H9 (cell line): ENCODE data around the gene PUM2. TPM values are rescaled to one million over a fixed set of nuclear protein-coding genes. Genes with fewer than 3 reads are reported as not detected.

Experiments
- DNase-seq: peaks from one replicate; pipeline ENCODE4 v3.0.0-alpha.2; 2017
- H2AFZ ChIP-seq: one replicate; pipeline ENCODE4 v1.6.1; 2013; ENCODE audit warnings: mild to moderate bottlenecking, low read length, control low read depth, moderate library complexity
- H2AK5ac ChIP-seq: 2 replicates; pipeline ENCODE4 v1.6.1; 2013; ENCODE audit warnings: low read length, control low read depth, mixed read lengths; ENCODE audit not compliant: insufficient read length
- H2BK120ac ChIP-seq: one replicate; pipeline ENCODE4 v1.6.1; 2013; ENCODE audit warnings: low read depth, mild to moderate bottlenecking, low read length, control low read depth, inconsistent platforms; ENCODE audit not compliant: poor library complexity, severe bottlenecking
- H2BK12ac ChIP-seq: 2 replicates; pipeline ENCODE4 v1.6.1; 2013; ENCODE audit warnings: low read length, control low read depth, mixed read lengths, low read depth; ENCODE audit not compliant: insufficient read length
- H2BK15ac ChIP-seq: 2 replicates; pipeline ENCODE4 v1.6.1; 2013; ENCODE audit warnings: low read depth, low read length, control low read depth
- H2BK20ac ChIP-seq: one replicate; pipeline ENCODE4 v1.6.1; 2013; ENCODE audit warnings: low read depth, mild to moderate bottlenecking, low read length, control low read depth, inconsistent platforms; ENCODE audit not compliant: poor library complexity, severe bottlenecking
- H2BK5ac ChIP-seq: 2 replicates; pipeline ENCODE4 v1.6.1; 2013; ENCODE audit warnings: low read length, control low read depth, mixed read lengths; ENCODE audit not compliant: insufficient read length
- H3K14ac ChIP-seq: 2 replicates; pipeline ENCODE4 v1.6.1; 2013; ENCODE audit warnings: low read length, control low read depth; ENCODE audit not compliant: insufficient read depth
- H3K18ac ChIP-seq: 2 replicates; pipeline ENCODE4 v1.6.1; 2013; ENCODE audit warnings: low read depth, mild to moderate bottlenecking, mixed read lengths, low read length, control low read depth; ENCODE audit not compliant: insufficient read length
- H3K23ac ChIP-seq: 2 replicates; pipeline ENCODE4 v1.6.1; 2013; ENCODE audit warnings: low read length, control low read depth, mixed read lengths, low read depth; ENCODE audit not compliant: insufficient read length
- H3K23me2 ChIP-seq: 2 replicates; pipeline ENCODE4 v1.6.1; 2013; ENCODE audit warnings: low read depth, mild to moderate bottlenecking, mixed read lengths, low read length, control low read depth; ENCODE audit not compliant: insufficient read length, poor library complexity, severe bottlenecking
- H3K27ac ChIP-seq: 2 replicates; pipeline ENCODE4 v1.5.1; 2013; ENCODE audit warnings: low read length, control low read depth, mixed read lengths, low read depth; ENCODE audit not compliant: insufficient read length
- H3K27me3 ChIP-seq: 2 replicates; pipeline ENCODE4 v1.6.1; 2013; ENCODE audit warnings: low read length, control low read depth, inconsistent platforms; ENCODE audit not compliant: insufficient read depth
- H3K4ac ChIP-seq: 2 replicates; pipeline ENCODE4 v1.6.1; 2013; ENCODE audit warnings: low read depth, mild to moderate bottlenecking, control low read depth, inconsistent platforms, low read length, moderate library complexity
- H3K4me1 ChIP-seq: 2 replicates; pipeline ENCODE4 v1.6.1; 2013; ENCODE audit warnings: low read length, control low read depth, inconsistent platforms; ENCODE audit not compliant: insufficient read depth
- H3K4me2 ChIP-seq: 2 replicates; pipeline ENCODE4 v1.6.1; 2013; ENCODE audit warnings: low read length, control low read depth, mixed read lengths; ENCODE audit not compliant: insufficient read length, insufficient read depth
- H3K56ac ChIP-seq: 2 replicates; pipeline ENCODE4 v1.6.1; 2013; ENCODE audit warnings: low read depth, mild to moderate bottlenecking, mixed read lengths, low read length, control low read depth; ENCODE audit not compliant: insufficient read length
- H3K79me1 ChIP-seq: 2 replicates; pipeline ENCODE4 v1.6.1; 2013; ENCODE audit warnings: low read depth, mild to moderate bottlenecking, moderate library complexity, low read length, control low read depth, inconsistent platforms; ENCODE audit not compliant: insufficient read depth, poor library complexity, severe bottlenecking
- H3K79me2 ChIP-seq: 2 replicates; pipeline ENCODE4 v1.6.1; 2013; ENCODE audit warnings: low read length, control low read depth, inconsistent platforms; ENCODE audit not compliant: insufficient read depth
- H3K9ac ChIP-seq: 2 replicates; pipeline ENCODE4 v1.6.1; 2013; ENCODE audit warnings: low read length, control low read depth, mixed read lengths; ENCODE audit not compliant: insufficient read length; ENCODE audit errors: extremely low read depth
- H3K9me3 ChIP-seq: one replicate; pipeline ENCODE4 v1.6.1; 2013; ENCODE audit warnings: low read depth, low read length, inconsistent platforms; ENCODE audit not compliant: control insufficient read depth
- H3T11ph ChIP-seq: one replicate; pipeline ENCODE4 v1.6.1; 2013; ENCODE audit warnings: mild to moderate bottlenecking, low read length, control low read depth, inconsistent platforms
- H4K20me1 ChIP-seq: one replicate; pipeline ENCODE4 v1.6.1; 2013; ENCODE audit not compliant: control insufficient read depth, insufficient read length, insufficient read depth
- H4K5ac ChIP-seq: 2 replicates; pipeline ENCODE4 v1.6.1; 2013; ENCODE audit warnings: low read depth, mild to moderate bottlenecking, mixed read lengths, low read length, control low read depth; ENCODE audit not compliant: insufficient read length
- H4K8ac ChIP-seq: replicated peaks from 2 replicates; pipeline ENCODE4 v1.6.1; 2013; ENCODE audit warnings: low read length, control low read depth, mixed read lengths, low read depth; ENCODE audit not compliant: insufficient read length
- H4K91ac ChIP-seq: 2 replicates; pipeline ENCODE4 v1.6.1; 2013; ENCODE audit warnings: low read depth, mild to moderate bottlenecking, moderate library complexity, mixed read lengths, low read length, control low read depth; ENCODE audit not compliant: insufficient read length
- H3K27ac Mint-ChIP-seq, 3 experiments: 2 replicates in 2 of 3; 3 replicates in 1 of 3; pipeline ENCODE4 v1.8.0; 2020 to 2021; ENCODE audit warnings: mixed read lengths in 3 of 3, mild to moderate bottlenecking in 1 of 3, moderate library complexity in 1 of 3
- H3K27me3 Mint-ChIP-seq: 2 replicates; pipeline ENCODE4 v1.8.0; 2021; ENCODE audit warnings: low read depth, mild to moderate bottlenecking, moderate library complexity, mixed read lengths
- H3K36me3 Mint-ChIP-seq, 3 experiments: 2 replicates in 2 of 3; 3 replicates in 1 of 3; pipeline ENCODE4 v1.8.0; 2020 to 2021; ENCODE audit warnings: low read depth in 3 of 3, mixed read lengths in 3 of 3; ENCODE audit not compliant: insufficient read depth in 1 of 3
- H3K4me1 Mint-ChIP-seq, 2 experiments: 2 replicates each; pipeline ENCODE4 v1.8.0; 2020; ENCODE audit warnings: mixed read lengths in 2 of 2
- H3K4me3 Mint-ChIP-seq, 2 experiments: 2 replicates in 1 of 2; 3 replicates in 1 of 2; pipeline ENCODE4 v1.8.0; 2020 to 2021; ENCODE audit warnings: mild to moderate bottlenecking in 2 of 2, mixed read lengths in 2 of 2, moderate library complexity in 1 of 2
- H3K9me3 Mint-ChIP-seq, 2 experiments: 2 replicates in 1 of 2; 3 replicates in 1 of 2; pipeline ENCODE4 v1.8.0; 2020; ENCODE audit warnings: mild to moderate bottlenecking in 2 of 2, mixed read lengths in 2 of 2, moderate library complexity in 1 of 2
- WGBS: extraction: QIAGEN DNeasy Blood & Tissue Kit; methylation state at CpG from one replicate; pipeline ENCODE4 v1.1.7; 2013; ENCODE audit warnings: missing lambda C conversion rate, low lambda C conversion rate, mixed read lengths; ENCODE audit not compliant: insufficient read length; ENCODE audit errors: extremely low coverage; 5-methylcytosine and 5-hydroxymethylcytosine counted together
- total RNA-seq: library from RNA; stranded (reverse); gene quantifications from 2 replicates; pipeline ENCODE4 v1.2.1, GENCODE V29; 2021
- TF ChIP-seq, protein P1 (sequence below): fragments of 200-600 bp; sonication (generic); conservative IDR thresholded peaks from 3 replicates; pipeline ENCODE4 v1.8.0; 2021; ENCODE audit warnings: antibody characterized with exemption, mild to moderate bottlenecking

Gene PUM2
- total RNA-seq, 1 experiment from 2014 or later, result 96.6 TPM

DNA sequence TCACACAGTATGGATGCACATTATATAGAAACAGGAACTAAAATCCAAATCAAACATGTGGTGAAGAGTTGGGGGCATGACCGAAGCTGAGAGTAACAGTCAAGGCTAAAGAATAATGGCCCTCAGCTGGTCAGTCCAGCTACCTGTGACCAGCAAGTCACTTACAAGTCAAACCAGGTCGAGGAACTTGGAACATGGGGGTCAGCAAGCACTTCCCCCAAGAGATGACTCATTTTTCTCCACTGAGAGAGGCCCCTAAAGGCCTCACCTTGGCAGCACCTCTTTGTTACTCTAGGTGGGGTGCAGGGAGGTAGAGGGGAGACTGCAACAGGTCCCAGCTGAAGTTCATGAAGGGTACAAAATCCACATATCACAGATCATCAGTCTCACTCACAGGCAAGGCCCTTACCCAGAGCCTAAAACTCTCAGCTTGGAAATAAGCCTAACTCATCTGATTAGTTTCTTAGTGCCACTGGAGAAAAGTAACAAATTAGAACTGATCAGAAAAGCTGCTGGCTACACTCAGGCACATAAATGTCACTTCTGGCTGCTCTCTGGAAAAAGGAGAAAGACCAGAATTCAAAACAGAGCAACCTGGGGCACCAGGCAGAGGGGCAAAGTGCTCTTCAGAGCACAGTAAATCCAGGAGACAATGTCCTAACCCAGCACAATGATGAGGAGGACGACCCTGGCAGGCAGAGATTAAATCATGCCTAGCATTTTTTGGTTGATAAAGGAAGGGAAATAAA, 129.7 kb downstream of the PUM2 start:
- Histone ChIP-seq H4K91ac (no peak overlapping the region), H4K20me1 (no peaks in the 10 kb centered on the region), H2AFZ (no peak overlapping the region), H3K4me1 (peaks cover 9% of the 10 kb centered on the region; the same call in 1 of the 2 replicates), H3K4ac (no peak overlapping the region), H3K79me2 (peaks cover 19% of the 10 kb centered on the region; the same call in 1 of the 2 replicates), H3K27me3 (no peaks in the 10 kb centered on the region), H3K4me2 (no peak overlapping the region), H3K14ac (no peak overlapping the region), H3K9ac (no peak overlapping the region), H2BK15ac (no peak overlapping the region), H3K18ac (no peak overlapping the region), H3K23ac (no peak overlapping the region), H2BK5ac (no peak overlapping the region), H2BK120ac (no peak overlapping the region), H3K56ac (no peak overlapping the region), H3T11ph (no peak overlapping the region), H3K27ac (no peak overlapping the region), H2BK20ac (no peak overlapping the region), H2AK5ac (no peak overlapping the region), H3K9me3 (no peaks in the 10 kb centered on the region), H2BK12ac (no peak overlapping the region), H3K79me1 (no peaks in the 10 kb centered on the region), H4K8ac (no peak overlapping the region), H4K5ac (no peak overlapping the region), H3K23me2 (peaks cover 10% of the 10 kb centered on the region)
- Mint-ChIP-seq H3K4me1 (peaks cover 28 to 32% of the 10 kb centered on the region in 2 experiments), H3K27ac (no peak overlapping the region), H3K4me3 (no peak overlapping the region), H3K9me3 (no peaks in the 10 kb centered on the region; a peak in 1 of 5 replicates), H3K36me3 (peaks cover 12 to 21% (median 14%) of the 10 kb centered on the region in 3 experiments; a peak in 6 of 7 replicates), H3K27me3 (peaks cover 13% of the 10 kb centered on the region)
- DNase-seq, result no peak
- WGBS, result no CpG with 5 or more reads among the region's 3 CpGs
- TF ChIP-seq, protein P1, sequence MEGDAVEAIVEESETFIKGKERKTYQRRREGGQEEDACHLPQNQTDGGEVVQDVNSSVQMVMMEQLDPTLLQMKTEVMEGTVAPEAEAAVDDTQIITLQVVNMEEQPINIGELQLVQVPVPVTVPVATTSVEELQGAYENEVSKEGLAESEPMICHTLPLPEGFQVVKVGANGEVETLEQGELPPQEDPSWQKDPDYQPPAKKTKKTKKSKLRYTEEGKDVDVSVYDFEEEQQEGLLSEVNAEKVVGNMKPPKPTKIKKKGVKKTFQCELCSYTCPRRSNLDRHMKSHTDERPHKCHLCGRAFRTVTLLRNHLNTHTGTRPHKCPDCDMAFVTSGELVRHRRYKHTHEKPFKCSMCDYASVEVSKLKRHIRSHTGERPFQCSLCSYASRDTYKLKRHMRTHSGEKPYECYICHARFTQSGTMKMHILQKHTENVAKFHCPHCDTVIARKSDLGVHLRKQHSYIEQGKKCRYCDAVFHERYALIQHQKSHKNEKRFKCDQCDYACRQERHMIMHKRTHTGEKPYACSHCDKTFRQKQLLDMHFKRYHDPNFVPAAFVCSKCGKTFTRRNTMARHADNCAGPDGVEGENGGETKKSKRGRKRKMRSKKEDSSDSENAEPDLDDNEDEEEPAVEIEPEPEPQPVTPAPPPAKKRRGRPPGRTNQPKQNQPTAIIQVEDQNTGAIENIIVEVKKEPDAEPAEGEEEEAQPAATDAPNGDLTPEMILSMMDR, result no peak
